Lower lobe of right lung (tissue), 2 donors: ENCODE measurements around the gene ATP5PD. TPM values are rescaled to one million over a fixed set of nuclear protein-coding genes. Genes with fewer than 3 reads are reported as not detected.

Source experiments
- ATAC-seq, 2 donors: fragments of 200-7000 bp; cut with Tn5 transposase; one replicate each; pipeline ENCODE4 v1.9.1; 2020 to 2022; ENCODE audit warnings: mild to moderate bottlenecking in 2 of 2, moderate library complexity in 2 of 2
- DNase-seq: peaks from one replicate; pipeline ENCODE4 v3.0.0-alpha.2; 2020
- H3K27ac ChIP-seq: fragments of 200-600 bp; one replicate; pipeline ENCODE4 v1.8.0; 2022
- H3K27me3 ChIP-seq: fragments of 200-600 bp; one replicate; pipeline ENCODE4 v1.8.0; 2022; ENCODE audit warnings: low read depth
- H3K36me3 ChIP-seq: fragments of 200-600 bp; one replicate; pipeline ENCODE4 v1.8.0; 2022; ENCODE audit warnings: mild to moderate bottlenecking
- H3K4me1 ChIP-seq: fragments of 200-600 bp; one replicate; pipeline ENCODE4 v1.8.0; 2022
- H3K4me3 ChIP-seq: fragments of 200-600 bp; one replicate; pipeline ENCODE4 v1.8.0; 2022; ENCODE audit warnings: mild to moderate bottlenecking
- H3K9me3 ChIP-seq: fragments of 200-600 bp; one replicate; pipeline ENCODE4 v1.8.0; 2022
- intact Hi-C: fragments of 100-400 bp; cut with DNase I; formaldehyde crosslinking; loops from one replicate; pipeline ENCODE4 v1.11.0; 2022
- total RNA-seq: library from RNA; stranded (reverse); fragmentation: NEBNext Ultra II Directional; extraction: Animal tissue kit (Norgen Biotek cat#: 25700); gene quantifications from one replicate; pipeline ENCODE4 v1.2.1, GENCODE V29; 2021
- TF ChIP-seq, protein P1 (sequence below): fragments of 200-600 bp; IDR thresholded peaks from one replicate; pipeline ENCODE4 v1.8.0; 2022; ENCODE audit warnings: antibody characterized with exemption, mild to moderate bottlenecking
- donor health status: DM: no; HTN: yes; CAD: no; lungs with severe emphysema.

ATP5PD gene
- total RNA-seq, 1 donor from 2014 or later, result 171 TPM

DNA sequence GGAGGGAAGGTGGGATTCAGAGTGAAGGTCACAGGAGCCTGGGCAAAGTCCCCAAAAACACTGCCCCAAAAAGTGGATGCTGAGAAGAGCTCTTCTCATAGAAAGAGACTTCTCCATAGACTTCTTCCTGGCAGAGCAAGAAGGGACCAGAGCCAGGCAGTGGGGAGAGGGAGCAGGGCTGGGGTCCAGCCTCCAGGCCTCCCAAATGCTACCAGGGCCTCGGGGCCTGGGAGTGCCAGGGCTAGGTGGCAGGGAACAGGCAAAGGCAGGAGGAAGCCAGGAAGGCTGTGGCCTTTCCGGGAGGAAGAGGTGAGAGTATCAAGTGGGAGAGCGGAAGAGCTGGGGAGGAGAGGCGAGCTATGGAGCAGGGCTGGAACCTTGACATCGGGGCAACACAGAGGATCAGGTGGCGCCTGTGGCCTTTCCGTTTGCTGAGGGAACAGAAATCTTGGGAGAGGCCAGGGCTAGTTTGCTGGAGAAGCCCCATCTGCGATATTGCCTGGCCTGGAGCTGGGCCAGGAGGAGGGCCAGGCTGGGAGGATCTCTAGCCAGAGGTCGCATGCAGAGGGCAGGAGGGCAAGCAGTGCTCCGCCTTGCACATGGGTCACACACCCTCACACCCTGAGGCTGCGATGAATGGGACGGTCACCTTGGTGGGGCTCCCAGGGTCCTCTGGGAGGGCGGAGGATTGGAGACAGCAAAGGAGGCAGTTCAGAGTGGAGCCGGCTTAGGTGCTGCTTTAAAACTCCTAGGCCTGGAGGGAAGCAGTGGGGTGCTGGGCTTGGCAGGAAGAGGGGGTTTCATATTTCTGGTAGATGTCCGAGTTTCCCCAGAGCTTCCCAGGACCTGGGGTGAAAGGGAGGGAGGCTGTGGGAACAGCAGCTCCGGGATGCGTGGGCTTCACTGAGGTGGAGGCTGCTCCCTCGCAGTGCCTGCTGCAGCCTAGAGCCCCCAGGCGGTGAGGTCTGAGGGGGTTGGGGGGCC, 44.4 kb upstream of the ATP5PD start:
- Histone ChIP-seq H3K4me3 (peak overlapping the region; percentile 30), H3K27me3 (no peaks in the 10 kb centered on the region), H3K9me3 (no peaks in the 10 kb centered on the region), H3K36me3 (peaks cover 5% of the 10 kb centered on the region), H3K27ac (peak overlapping the region; percentile 76), H3K4me1 (peaks cover 87% of the 10 kb centered on the region)
- TF ChIP-seq, protein P1, sequence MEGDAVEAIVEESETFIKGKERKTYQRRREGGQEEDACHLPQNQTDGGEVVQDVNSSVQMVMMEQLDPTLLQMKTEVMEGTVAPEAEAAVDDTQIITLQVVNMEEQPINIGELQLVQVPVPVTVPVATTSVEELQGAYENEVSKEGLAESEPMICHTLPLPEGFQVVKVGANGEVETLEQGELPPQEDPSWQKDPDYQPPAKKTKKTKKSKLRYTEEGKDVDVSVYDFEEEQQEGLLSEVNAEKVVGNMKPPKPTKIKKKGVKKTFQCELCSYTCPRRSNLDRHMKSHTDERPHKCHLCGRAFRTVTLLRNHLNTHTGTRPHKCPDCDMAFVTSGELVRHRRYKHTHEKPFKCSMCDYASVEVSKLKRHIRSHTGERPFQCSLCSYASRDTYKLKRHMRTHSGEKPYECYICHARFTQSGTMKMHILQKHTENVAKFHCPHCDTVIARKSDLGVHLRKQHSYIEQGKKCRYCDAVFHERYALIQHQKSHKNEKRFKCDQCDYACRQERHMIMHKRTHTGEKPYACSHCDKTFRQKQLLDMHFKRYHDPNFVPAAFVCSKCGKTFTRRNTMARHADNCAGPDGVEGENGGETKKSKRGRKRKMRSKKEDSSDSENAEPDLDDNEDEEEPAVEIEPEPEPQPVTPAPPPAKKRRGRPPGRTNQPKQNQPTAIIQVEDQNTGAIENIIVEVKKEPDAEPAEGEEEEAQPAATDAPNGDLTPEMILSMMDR, result no peak
- DNase-seq (no peak), ATAC-seq (no peak)
- intact Hi-C loops, result no loop called here

DNA sequence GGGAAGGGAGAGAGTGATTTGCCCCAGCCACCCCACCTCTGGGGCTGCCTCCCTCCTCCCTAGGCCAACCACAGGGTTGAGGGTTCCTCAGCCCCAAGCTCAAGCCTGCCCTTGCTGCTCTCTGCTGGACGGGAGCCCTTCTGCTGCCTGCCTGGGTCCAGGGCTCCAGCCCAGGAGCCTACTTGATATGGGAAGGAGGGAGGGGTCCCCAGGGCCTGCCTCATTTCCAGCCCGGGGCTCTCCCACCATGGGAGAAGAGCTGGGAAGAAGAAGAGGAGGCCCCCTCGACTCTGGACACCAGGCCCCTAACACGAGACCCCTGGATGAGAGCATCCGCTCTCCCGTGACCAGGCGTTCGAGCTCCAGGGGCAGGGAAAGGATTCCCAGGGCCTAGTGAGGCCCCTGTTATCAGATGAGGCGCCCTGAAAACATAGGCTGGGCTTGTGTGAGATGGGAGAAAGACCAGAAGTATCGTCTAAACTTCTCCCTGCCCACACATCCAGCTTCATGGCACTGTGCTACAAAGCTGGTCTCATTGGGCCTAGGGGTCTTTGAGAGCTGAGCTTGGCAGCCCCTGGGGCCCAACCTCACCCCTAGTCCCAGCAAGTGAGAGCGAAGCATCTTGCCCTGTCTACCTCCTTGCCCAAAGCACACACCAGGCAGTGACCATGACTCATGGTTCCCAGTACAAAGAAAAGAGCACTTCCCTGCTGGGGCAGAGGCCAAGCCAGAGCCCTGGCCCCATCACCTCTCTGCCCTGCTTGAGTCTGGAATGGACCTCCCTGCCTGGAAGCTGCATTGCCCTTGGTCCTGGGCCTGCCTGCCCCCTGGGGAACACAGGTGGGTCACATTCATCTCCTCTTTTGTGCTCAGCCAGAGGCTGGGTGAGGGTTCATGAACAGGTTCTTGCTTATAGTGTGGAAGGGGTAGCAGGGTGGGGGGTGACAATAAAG, 42.0 kb upstream of the ATP5PD start:
- no peaks in the 10 kb centered on the region for H3K27me3 ChIP-seq
- no peaks in the 10 kb centered on the region for H3K36me3 ChIP-seq
- H3K27ac ChIP-seq, result peak overlapping the region; percentile 96
- peaks cover 75% of the 10 kb centered on the region for H3K4me1 ChIP-seq
- intact Hi-C loops, result no loop called here
- TF ChIP-seq, protein P1, result no peak
- peak; percentile 39 to 64 for ATAC-seq
- no peak for DNase-seq
- H3K9me3 ChIP-seq, result no peaks in the 10 kb centered on the region
- H3K4me3 ChIP-seq, result peak overlapping the region; percentile 74

DNA sequence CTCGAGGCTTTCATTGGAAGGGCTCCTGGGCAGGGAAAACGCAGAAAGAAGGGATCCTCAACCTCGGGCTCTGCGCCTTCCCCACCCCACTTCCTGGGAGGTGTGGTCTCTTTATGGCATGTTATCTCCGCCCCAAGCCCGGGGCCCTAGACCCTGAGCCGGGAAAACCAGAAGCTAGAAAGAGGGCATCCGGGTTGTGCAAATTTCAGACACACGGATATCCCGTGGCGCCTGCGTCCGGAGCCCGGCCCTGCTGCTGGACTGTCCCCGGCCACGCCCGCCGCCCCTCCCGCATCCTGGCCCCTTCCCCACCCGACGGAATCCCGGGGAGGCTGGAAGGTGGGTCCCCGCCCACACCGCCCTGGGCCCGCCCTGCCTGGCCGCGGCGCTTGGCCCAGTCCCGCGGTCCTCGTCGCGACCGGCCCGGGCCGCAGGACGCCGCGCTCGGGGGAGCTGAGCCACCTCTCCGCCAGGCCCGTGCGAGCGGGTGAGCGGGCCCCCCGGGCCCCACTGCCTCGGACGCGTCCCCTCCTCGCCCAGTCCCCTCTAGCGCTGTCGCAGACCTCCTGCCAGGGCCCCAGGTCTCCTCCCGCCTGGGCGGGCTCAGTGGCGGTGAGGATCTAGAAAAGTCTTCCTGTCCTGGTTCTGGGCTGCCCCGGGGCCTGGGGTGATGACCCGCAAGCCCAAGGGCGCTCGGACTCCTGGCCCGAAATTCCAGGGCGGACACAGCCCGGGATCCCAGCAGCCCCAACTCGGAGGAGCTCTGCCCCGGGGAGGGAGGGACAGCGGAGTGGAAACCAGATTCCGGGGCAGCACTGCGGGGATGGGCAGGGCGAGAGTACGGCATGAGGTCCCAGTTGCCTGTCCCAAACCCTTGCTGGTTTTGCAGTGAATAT, 41.0 kb upstream of the ATP5PD start, which contains the start of gene SLC16A5:
Gene SLC16A5 (plus strand): TSS at position 397 of the 896 bp plus-strand sequence. CDS start 5,683 bp downstream, outside the sequence.
- peak; percentile 92 to 96 for ATAC-seq
- intact Hi-C loops, result no loop called here
- TF ChIP-seq, protein P1, result no peak
- Histone ChIP-seq H3K27ac (peak within 1 kb of the TSS; percentile 96), H3K9me3 (no peaks in the 10 kb centered on the region), H3K4me3 (peak within 1 kb of the TSS; percentile 74), H3K36me3 (no peaks in the 10 kb centered on the region), H3K27me3 (no peaks in the 10 kb centered on the region), H3K4me1 (peaks cover 70% of the 10 kb centered on the region)
- peak; percentile 97 for DNase-seq

DNA sequence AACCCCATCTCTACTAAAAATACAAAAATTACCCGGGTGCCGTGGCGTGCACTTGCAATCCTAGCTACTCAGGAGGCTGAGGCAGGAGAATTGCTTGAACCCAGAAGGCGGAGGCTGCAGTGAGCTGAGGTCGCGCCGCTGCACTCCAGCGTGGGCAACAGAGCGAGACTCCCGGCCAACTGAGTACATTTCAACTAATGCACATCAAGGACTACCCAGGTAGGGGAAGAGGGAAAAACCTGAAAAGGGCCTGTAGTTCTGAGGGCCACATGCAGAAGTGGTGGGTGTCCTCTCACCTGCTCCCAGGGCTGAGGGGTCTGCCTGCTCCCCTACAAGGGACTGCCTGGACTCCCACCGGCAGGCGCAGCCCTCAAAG, 40.4 kb upstream of the ATP5PD start:
- Histone ChIP-seq H3K9me3 (no peaks in the 10 kb centered on the region), H3K27me3 (no peaks in the 10 kb centered on the region), H3K36me3 (no peaks in the 10 kb centered on the region), H3K4me1 (peaks cover 66% of the 10 kb centered on the region), H3K4me3 (peak overlapping the region; percentile 74), H3K27ac (peak overlapping the region; percentile 96)
- ATAC-seq, result peak in 1 of 2 donors; percentile 0
- TF ChIP-seq, protein P1, result no peak
- intact Hi-C loops, result no loop called here
- no peak for DNase-seq
